Measurements from ENCODE around the gene PAPSS1.

GRCh38 chr4:107743532-107743931 lies 23.5 kb upstream of the PAPSS1 start:
- TF ChIP-seq CTCF (IDR thresholded peaks at IDR 0.05 in 2 of 3, conservative IDR thresholded peaks at IDR 0.05 in 1 of 3; ENCODE audit: borderline replicate concordance in 1 of 3, insufficient read depth in 1 of 3, low read depth in 2 of 3, low read length in 2 of 3) (no peak), SIN3A (IDR thresholded peaks at IDR 0.05; ENCODE audit: low read depth) (no peak), POLR2A (IDR thresholded peaks at IDR 0.05; ENCODE audit: borderline replicate concordance, extremely low read depth, insufficient read depth, insufficient read length) (no peak), YY1 (IDR thresholded peaks at IDR 0.05; ENCODE audit: extremely low read depth, insufficient replicate concordance, low read depth, low read length) (no peak), ZNF274 (IDR thresholded peaks at IDR 0.05; ENCODE audit: low read depth, low read length) (no peak), EZH2 (IDR thresholded peaks at IDR 0.05) (no peak), RAD21 (IDR thresholded peaks at IDR 0.05; ENCODE audit: low read depth) (no peak)

All from HCT116 (cell line).